ENCODE data around the gene CCDC137. TPM values are rescaled to one million over a fixed set of nuclear protein-coding genes. Genes with fewer than 3 reads are reported as not detected.
A peak's percentile ranks its signal among the peaks of the same experiment; 100 is the strongest.

CCDC137 gene
- polyA plus RNA-seq, 3 donors, result 2.4 to 8.8 (median 3.6) TPM

DNA sequence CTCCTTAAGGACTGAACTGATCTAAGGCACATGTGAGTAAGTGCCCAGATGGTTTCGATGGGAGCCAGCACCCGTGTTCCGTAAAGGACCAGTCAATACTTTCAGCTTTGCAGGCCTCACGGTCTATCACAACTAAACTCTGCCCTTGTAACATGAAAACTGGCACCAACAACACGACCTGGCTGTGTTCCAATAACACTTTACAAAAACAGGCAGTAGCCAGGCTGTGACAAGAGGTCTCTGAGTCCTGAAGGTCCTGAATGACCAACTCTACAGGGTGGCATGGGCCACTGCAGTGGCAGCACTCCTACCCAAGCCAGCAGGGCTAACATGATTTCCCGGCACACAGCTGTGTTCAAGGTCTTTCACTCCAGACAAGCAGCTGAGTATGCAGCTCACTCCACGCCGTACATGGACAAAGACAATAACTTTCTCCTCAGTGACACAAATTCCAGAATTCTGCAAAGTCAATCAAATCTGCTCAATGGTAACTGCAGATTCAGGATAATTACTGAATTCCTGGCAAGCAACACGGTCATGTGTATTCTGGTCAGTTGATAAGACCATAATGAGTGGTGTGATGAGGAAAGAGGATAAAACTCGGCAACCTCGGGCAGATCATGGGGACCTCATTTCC lies 44.9 kb upstream of the CCDC137 start:
- no peaks in the 10 kb centered on the region for H3K9me3 ChIP-seq (replicated peaks in 1 of 2; ENCODE audit: control insufficient read depth in 1 of 2, insufficient read depth in 1 of 2, low read length in 2 of 2)
- peaks cover 39% of the 10 kb centered on the region for H4K20me1 ChIP-seq (ENCODE audit: insufficient read depth, low read length)
- intact Hi-C loops (cut with micrococcal nuclease), result no loop called here
- H3K4me1 ChIP-seq (ENCODE audit: control insufficient read depth in 1 of 2, insufficient read depth in 2 of 2, low read length in 2 of 2), result no peaks in the 10 kb centered on the region
- H3K4me3 ChIP-seq (replicated peaks in 1 of 3; ENCODE audit: low read depth in 2 of 3, low read length in 3 of 3), result no peak overlapping the region
- Mint-ChIP-seq H3K27me3 (ENCODE audit: low read depth in 3 of 3) (peaks cover 0 to 1% (median 0%) of the 10 kb centered on the region in 3 donors), H3K4me1 (peaks cover 7% of the 10 kb centered on the region), H3K9me3 (peaks cover 0 to 3% (median 0%) of the 10 kb centered on the region in 7 donors), H3K4me3 (no peak overlapping the region), H3K36me3 (peaks cover 63 to 93% of the 10 kb centered on the region in 2 donors), H3K27ac (peak overlapping the region in 1 of 7 donors; percentile 26)
- no peak overlapping the region for H3K27ac ChIP-seq (ENCODE audit: low read depth in 1 of 2, low read length in 2 of 2)
- H3K9ac ChIP-seq (ENCODE audit: insufficient read depth, low read length, poor library complexity, severe bottlenecking), result no peak overlapping the region
- peaks cover 64 to 83% of the 10 kb centered on the region in 2 donors for H3K36me3 ChIP-seq (replicated peaks in 1 of 2; ENCODE audit: control insufficient read depth in 1 of 2, insufficient read depth in 2 of 2, low read length in 2 of 2)
- H3K4me2 ChIP-seq (replicated peaks; ENCODE audit: extremely low read depth, low read length, poor library complexity, severe bottlenecking), result no peak overlapping the region
- no peak for DNase-seq
- no peak overlapping the region for H2AFZ ChIP-seq (ENCODE audit: insufficient read depth, low read depth, low read length, poor library complexity, severe bottlenecking)
- peaks cover 45% of the 10 kb centered on the region for H3K79me2 ChIP-seq (ENCODE audit: insufficient read depth, low read length)
- 98% methylated on average over 8 of the region's 11 CpGs for WGBS (ENCODE audit: insufficient coverage)
- H3K27me3 ChIP-seq (ENCODE audit: control insufficient read depth in 2 of 2, insufficient read depth in 2 of 2, low read length in 2 of 2), result no peaks in the 10 kb centered on the region
- TF ChIP-seq, protein P1, sequence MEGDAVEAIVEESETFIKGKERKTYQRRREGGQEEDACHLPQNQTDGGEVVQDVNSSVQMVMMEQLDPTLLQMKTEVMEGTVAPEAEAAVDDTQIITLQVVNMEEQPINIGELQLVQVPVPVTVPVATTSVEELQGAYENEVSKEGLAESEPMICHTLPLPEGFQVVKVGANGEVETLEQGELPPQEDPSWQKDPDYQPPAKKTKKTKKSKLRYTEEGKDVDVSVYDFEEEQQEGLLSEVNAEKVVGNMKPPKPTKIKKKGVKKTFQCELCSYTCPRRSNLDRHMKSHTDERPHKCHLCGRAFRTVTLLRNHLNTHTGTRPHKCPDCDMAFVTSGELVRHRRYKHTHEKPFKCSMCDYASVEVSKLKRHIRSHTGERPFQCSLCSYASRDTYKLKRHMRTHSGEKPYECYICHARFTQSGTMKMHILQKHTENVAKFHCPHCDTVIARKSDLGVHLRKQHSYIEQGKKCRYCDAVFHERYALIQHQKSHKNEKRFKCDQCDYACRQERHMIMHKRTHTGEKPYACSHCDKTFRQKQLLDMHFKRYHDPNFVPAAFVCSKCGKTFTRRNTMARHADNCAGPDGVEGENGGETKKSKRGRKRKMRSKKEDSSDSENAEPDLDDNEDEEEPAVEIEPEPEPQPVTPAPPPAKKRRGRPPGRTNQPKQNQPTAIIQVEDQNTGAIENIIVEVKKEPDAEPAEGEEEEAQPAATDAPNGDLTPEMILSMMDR (IDR thresholded peaks at IDR 0.05), result no peak

DNA sequence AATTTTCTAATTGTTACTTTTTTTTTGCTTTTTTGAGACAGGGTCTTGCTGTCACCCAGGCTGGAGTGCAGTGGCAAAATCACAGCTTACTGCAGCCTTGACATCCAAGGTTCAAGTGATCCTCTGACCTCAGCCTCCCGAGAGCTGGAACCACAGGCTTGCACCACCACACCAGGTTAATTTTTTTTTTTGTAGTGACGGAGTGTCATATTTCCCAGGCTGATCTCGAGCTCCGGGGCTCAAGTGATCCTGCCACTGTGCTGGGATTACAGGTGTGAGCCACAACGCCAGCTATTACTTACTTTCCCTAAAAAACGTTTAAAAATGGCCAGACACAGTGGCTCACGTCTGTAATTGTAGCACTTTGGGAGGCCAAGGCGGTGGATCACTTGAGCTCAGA lies 36.3 kb upstream of the CCDC137 start:
- TF ChIP-seq, protein P1 (IDR thresholded peaks at IDR 0.05), result no peak
- H3K4me1 ChIP-seq (ENCODE audit: control insufficient read depth in 1 of 2, insufficient read depth in 2 of 2, low read length in 2 of 2), result peaks cover 0 to under 1% of the 10 kb centered on the region in 2 donors
- H3K4me3 Mint-ChIP-seq, result no peak overlapping the region
- no peak overlapping the region for H2AFZ ChIP-seq (ENCODE audit: insufficient read depth, low read depth, low read length, poor library complexity, severe bottlenecking)
- no peaks in the 10 kb centered on the region for H3K27me3 ChIP-seq (ENCODE audit: control insufficient read depth in 2 of 2, insufficient read depth in 2 of 2, low read length in 2 of 2)
- WGBS (ENCODE audit: insufficient coverage), result 96% methylated on average over 7 of the region's 8 CpGs
- H3K36me3 Mint-ChIP-seq, result peaks cover 45 to 58% of the 10 kb centered on the region in 2 donors
- peak overlapping the region in 1 of 7 donors; percentile 24 for H3K27ac Mint-ChIP-seq
- H3K27ac ChIP-seq (ENCODE audit: low read depth in 1 of 2, low read length in 2 of 2), result no peak overlapping the region
- H3K9ac ChIP-seq (ENCODE audit: insufficient read depth, low read length, poor library complexity, severe bottlenecking), result no peak overlapping the region
- H3K4me2 ChIP-seq (replicated peaks; ENCODE audit: extremely low read depth, low read length, poor library complexity, severe bottlenecking), result no peak overlapping the region
- H3K27me3 Mint-ChIP-seq (ENCODE audit: low read depth in 3 of 3), result no peaks in the 10 kb centered on the region
- H3K4me3 ChIP-seq (replicated peaks in 1 of 3; ENCODE audit: low read depth in 2 of 3, low read length in 3 of 3), result no peak overlapping the region
- peaks cover 67% of the 10 kb centered on the region for H3K79me2 ChIP-seq (ENCODE audit: insufficient read depth, low read length)
- peaks cover 54% of the 10 kb centered on the region for H4K20me1 ChIP-seq (ENCODE audit: insufficient read depth, low read length)
- peaks cover 7% of the 10 kb centered on the region for H3K4me1 Mint-ChIP-seq
- H3K36me3 ChIP-seq (replicated peaks in 1 of 2; ENCODE audit: control insufficient read depth in 1 of 2, insufficient read depth in 2 of 2, low read length in 2 of 2), result peaks cover 39 to 55% of the 10 kb centered on the region in 2 donors
- no peaks in the 10 kb centered on the region for H3K9me3 ChIP-seq (replicated peaks in 1 of 2; ENCODE audit: control insufficient read depth in 1 of 2, insufficient read depth in 1 of 2, low read length in 2 of 2)
- no peak for DNase-seq
- intact Hi-C loops (cut with micrococcal nuclease), result no loop called here
- H3K9me3 Mint-ChIP-seq, result peaks cover 0 to 3% (median 0%) of the 10 kb centered on the region in 7 donors
